ENCODE results near the gene SEC14L1. TPM values are rescaled to one million over a fixed set of nuclear protein-coding genes. Genes with fewer than 3 reads are reported as not detected.
A peak's percentile ranks its signal among the peaks of the same experiment; 100 is the strongest.

SEC14L1 gene
- total RNA-seq, 4 donors from 2014 or later = 38.4 to 86.1 (median 40.1) TPM

DNA sequence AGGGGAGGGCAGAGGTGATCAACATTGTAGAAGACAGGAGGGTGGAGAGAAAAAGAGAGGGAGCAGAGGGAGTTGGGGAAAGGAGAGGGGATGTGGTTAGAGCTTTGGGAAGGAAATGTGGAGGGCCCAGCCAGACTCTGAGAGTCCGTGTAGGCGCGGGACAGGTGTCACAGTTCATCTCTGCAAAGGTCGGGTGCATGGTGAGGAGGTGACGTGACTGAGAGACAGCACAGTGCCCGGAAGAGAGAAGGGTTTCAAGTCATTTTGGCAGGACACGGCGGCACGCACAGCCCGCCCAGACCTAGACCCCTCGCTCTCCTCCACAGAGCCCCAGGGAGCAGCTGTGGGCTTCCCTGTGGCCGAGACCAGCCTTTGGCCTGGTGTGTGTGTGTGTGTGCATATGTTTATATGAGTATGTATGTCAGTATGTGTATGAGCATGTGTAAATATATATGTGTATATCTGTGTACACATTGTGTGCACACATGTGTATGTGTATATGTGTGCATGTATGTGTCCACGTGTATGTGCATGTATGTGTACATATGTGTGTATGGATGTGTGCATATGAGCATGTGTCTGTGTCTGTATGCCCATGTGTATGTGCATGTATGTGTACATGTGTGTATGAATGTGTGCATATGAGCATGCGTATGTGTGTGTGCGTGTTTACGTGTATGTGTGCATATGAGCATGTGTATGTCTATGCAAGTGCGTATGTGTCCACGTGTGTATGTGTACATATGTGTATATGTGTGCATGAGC, 104.6 kb downstream of the SEC14L1 start:
- Histone ChIP-seq H3K36me3 (no peaks in the 10 kb centered on the region), H3K9me3 (no peaks in the 10 kb centered on the region), H3K27me3 (peaks cover 15% of the 10 kb centered on the region), H3K4me3 (no peak overlapping the region), H3K27ac (no peak overlapping the region), H3K4me1 (peaks cover 0 to 24% (median 6%) of the 10 kb centered on the region in 3 donors)
- 76 to 77% methylated on average over 16 to 17 of the region's 18 CpGs for WGBS, 2 donors (ENCODE audit: low coverage in 1 of 2)
- ATAC-seq = no peak
- TF ChIP-seq POLR2A (IDR thresholded peaks at IDR 0.05) = no peak

DNA sequence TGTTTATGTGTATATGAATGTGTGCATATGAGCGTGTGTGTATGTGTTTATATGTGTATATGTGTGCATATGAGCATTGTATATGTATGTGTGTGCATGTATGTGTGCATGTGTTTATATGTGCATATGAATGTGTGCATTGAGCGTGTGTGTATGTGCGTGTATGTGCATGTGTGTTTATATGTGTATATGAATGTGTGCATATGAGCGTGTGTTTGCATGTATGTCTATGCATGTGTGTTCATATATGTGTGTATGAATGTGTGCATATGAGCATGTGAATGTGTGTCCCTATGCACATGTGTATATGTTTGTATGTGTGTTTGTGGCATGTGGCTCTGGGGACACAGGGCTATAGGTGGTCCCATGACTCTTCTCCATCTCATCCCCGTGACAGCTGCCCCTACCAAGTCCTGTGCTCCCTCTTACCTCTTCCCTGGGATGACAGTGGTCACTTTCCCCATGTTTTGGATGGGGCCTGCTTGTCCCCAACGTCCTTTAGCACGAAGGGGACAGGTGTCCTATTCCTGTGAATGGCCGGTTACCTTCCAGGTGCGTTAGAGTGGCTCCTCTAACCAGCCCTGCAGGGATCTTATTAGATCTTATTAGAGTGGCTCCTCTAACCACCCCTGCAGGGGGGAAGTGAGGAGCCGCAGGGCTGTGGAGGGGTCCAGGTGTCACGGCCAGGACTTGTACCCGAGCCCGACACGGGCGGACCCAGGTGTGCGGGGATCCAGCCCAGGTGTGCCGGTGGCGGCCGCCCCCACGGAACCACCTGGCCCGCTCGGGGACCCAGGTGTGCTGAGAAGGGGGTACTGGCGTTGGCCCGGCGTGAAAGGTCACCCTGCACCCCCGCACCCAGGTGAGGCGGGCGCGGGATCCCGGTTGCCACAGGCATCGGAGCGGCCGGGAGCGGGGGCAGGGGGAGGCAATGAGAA, 105.6 kb downstream of the SEC14L1 start:
- Histone ChIP-seq H3K27me3 (peaks cover 10% of the 10 kb centered on the region), H3K4me3 (peak overlapping the region; percentile 48 to 59), H3K36me3 (no peaks in the 10 kb centered on the region), H3K27ac (peak overlapping the region in 3 of 4 donors; percentile 9 to 79 (median 32)), H3K4me1 (peaks cover 0 to 24% (median 6%) of the 10 kb centered on the region in 3 donors), H3K9me3 (no peaks in the 10 kb centered on the region)
- ATAC-seq = no peak
- TF ChIP-seq POLR2A (IDR thresholded peaks at IDR 0.05) (no peak), EP300 (IDR thresholded peaks at IDR 0.05) (no peak)
- 61 to 88% methylated on average over 5 to 8 of the region's 34 CpGs for WGBS, 2 donors (ENCODE audit: low coverage in 1 of 2)

DNA sequence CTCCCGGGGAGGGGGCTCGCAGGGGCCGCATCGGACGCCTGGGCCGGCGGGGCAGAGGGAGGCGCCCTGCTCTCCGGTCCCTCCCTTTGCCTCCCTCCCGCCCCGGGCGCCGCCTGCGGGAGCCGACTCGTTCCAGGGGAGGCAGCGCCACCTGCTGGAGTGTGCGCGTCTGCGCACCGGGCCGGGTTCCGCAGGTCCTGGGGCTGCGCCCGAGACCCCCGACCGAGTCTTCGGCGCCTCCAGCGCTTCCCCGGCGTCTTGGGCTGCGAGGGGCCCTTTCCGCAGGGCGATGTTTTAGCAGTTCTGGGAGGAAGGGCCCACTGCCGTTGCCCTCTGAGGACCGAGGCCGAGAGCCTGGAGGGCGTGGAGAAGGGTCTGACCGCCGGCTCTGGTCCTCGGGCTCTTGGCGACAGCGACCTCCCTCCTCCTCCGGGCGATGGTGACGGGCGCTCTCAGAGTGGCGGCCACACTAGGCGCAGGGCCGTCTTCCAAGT, 106.3 kb downstream of the SEC14L1 start:
- H3K4me1 ChIP-seq = peaks cover 0 to 24% (median 6%) of the 10 kb centered on the region in 3 donors
- ATAC-seq = peak; percentile 89
- H3K27ac ChIP-seq = peak overlapping the region in 3 of 4 donors; percentile 9 to 79 (median 32)
- H3K27me3 ChIP-seq = peaks cover 7% of the 10 kb centered on the region
- H3K4me3 ChIP-seq = peak overlapping the region; percentile 48 to 59
- TF ChIP-seq, protein P1, sequence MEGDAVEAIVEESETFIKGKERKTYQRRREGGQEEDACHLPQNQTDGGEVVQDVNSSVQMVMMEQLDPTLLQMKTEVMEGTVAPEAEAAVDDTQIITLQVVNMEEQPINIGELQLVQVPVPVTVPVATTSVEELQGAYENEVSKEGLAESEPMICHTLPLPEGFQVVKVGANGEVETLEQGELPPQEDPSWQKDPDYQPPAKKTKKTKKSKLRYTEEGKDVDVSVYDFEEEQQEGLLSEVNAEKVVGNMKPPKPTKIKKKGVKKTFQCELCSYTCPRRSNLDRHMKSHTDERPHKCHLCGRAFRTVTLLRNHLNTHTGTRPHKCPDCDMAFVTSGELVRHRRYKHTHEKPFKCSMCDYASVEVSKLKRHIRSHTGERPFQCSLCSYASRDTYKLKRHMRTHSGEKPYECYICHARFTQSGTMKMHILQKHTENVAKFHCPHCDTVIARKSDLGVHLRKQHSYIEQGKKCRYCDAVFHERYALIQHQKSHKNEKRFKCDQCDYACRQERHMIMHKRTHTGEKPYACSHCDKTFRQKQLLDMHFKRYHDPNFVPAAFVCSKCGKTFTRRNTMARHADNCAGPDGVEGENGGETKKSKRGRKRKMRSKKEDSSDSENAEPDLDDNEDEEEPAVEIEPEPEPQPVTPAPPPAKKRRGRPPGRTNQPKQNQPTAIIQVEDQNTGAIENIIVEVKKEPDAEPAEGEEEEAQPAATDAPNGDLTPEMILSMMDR (IDR thresholded peaks at IDR 0.05) = peak in 3 of 4 experiments; percentile 99
- no peak for TF ChIP-seq POLR2A (IDR thresholded peaks at IDR 0.05)
- no peaks in the 10 kb centered on the region for H3K36me3 ChIP-seq
- 0% methylated on average over 4 of the region's 51 CpGs; no CpG with 5 or more reads in 1 of the 2 donors for WGBS, 2 donors (ENCODE audit: low coverage in 1 of 2)
- no peaks in the 10 kb centered on the region for H3K9me3 ChIP-seq

DNA sequence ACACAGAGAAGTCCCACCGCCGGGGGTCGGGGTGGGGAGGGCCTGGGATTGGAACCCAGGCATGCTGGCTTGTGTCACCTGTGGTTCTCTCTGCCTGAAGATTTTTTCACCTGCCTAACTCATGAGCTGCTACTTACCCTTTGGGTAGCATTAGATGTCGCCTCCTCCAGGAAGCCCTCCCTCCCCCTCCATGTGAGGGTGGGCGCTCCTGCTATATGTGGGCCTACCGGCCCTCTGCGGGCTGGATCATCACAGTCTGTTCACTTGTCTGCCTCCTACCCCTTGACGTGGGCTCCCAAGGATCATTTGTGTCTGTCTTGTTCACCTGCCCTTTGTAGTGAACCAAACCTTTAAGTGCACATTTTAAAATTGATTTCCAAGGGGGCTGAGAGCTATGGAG, 106.8 kb downstream of the SEC14L1 start:
- H3K27ac ChIP-seq = peak overlapping the region in 1 of 4 donors; percentile 79
- TF ChIP-seq POLR2AphosphoS5 (IDR thresholded peaks at IDR 0.05) = no peak
- no peak for TF ChIP-seq POLR2A (IDR thresholded peaks at IDR 0.05)
- no peak for TF ChIP-seq EP300 (IDR thresholded peaks at IDR 0.05)
- TF ChIP-seq, protein P1 (IDR thresholded peaks at IDR 0.05) = no peak
- H3K4me3 ChIP-seq = peak overlapping the region in 1 of 2 donors; percentile 59
- peaks cover 7% of the 10 kb centered on the region for H3K27me3 ChIP-seq
- H3K36me3 ChIP-seq = no peaks in the 10 kb centered on the region
- 12 to 100% methylated on average over 1 to 3 of the region's 8 CpGs for WGBS, 2 donors (ENCODE audit: low coverage in 1 of 2)
- no peak for ATAC-seq
- H3K4me1 ChIP-seq = peaks cover 0 to 21% (median 6%) of the 10 kb centered on the region in 3 donors
- no peaks in the 10 kb centered on the region for H3K9me3 ChIP-seq

DNA sequence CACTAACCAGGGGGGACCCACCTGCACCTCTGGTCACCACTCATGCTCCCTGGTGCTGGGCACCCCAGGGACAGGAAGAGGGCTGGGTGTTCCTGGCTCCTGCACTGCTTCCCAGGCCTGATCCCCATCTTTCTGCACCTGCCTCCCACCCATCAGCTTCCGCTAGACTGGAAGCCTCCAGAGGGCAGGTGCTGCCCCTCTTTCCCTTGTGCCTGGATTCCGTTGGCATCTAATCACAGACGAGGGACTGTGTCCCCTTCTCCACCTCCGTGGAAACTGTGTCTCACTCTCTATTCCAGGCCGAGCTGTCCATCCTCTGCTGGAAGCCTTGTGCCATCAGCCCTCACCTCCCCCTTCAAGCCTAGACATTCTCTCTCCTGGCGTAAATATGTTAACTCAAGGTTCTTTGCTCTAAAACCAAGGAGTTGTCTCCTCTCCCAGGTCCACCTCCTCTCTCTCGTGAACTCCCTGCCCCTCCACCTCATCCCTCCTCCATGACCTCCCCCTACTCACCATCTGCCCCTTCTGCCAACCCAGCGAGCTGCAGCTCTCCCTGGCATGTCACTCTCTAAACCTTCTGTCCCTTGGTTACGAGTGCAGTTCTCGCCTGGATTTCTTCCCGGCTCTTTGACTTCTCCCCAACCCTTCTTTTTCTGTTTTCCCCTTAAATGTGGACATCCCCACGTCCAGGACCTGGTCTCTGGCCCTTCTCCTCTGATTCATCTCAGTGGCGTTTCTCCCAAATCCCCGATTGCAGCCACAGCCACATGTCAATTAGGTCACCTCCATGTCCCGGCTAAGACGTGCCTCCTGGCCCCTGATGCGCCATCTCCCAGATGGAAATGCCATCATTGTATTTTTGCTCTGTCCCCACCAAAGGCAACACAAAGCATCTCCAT, 107.7 kb downstream of the SEC14L1 start:
- no peaks in the 10 kb centered on the region for H3K36me3 ChIP-seq
- H3K27ac ChIP-seq = no peak overlapping the region
- TF ChIP-seq, protein P1 (IDR thresholded peaks at IDR 0.05) = no peak
- no peak for TF ChIP-seq POLR2A (IDR thresholded peaks at IDR 0.05)
- TF ChIP-seq POLR2AphosphoS5 (IDR thresholded peaks at IDR 0.05) = no peak
- TF ChIP-seq EP300 (IDR thresholded peaks at IDR 0.05) = no peak
- H3K9me3 ChIP-seq = no peaks in the 10 kb centered on the region
- H3K4me1 ChIP-seq = peaks cover 0 to 14% (median 6%) of the 10 kb centered on the region in 3 donors
- 67 to 70% methylated on average over 15 to 17 of the region's 17 CpGs for WGBS, 2 donors (ENCODE audit: low coverage in 1 of 2)
- ATAC-seq = no peak
- no peak overlapping the region for H3K4me3 ChIP-seq
- peaks cover 7% of the 10 kb centered on the region for H3K27me3 ChIP-seq
